Gastroesophageal sphincter (tissue), 3 donors: ENCODE results near the gene GHSR.

Source experiments
- CTCF ChIP-seq, 4 experiments: fragments of 200-600 bp in 2 of 4; fragments of 450-650 bp in 2 of 4; sonication (generic) in 1 of 4; IDR thresholded peaks; one replicate each; pipeline ENCODE4 v1.5.1; 2017 to 2019; ENCODE audit warnings: antibody characterized with exemption in 4 of 4, mild to moderate bottlenecking in 2 of 4, moderate library complexity in 2 of 4
- EP300 ChIP-seq: sonication (generic); formaldehyde crosslinking; IDR thresholded peaks from one replicate; pipeline ENCODE4 v1.6.1; 2017; ENCODE audit warnings: antibody characterized with exemption, mild to moderate bottlenecking
- POLR2A ChIP-seq, 2 donors: fragments of 450-650 bp; IDR thresholded peaks; one replicate each; pipeline ENCODE4 v1.6.1; 2017; ENCODE audit warnings: antibody characterized with exemption in 2 of 2, mild to moderate bottlenecking in 2 of 2, moderate library complexity in 1 of 2
- POLR2AphosphoS5 ChIP-seq: sonication (generic); formaldehyde crosslinking; IDR thresholded peaks from one replicate; pipeline ENCODE4 v1.6.1; 2017; ENCODE audit warnings: antibody characterized with exemption

GRCh38 chr3:172402090-172402489, 46.2 kb downstream of the GHSR start:
- TF ChIP-seq CTCF (IDR thresholded peaks at IDR 0.05) (no peak), POLR2A (IDR thresholded peaks at IDR 0.05) (no peak), EP300 (no peak), POLR2AphosphoS5 (no peak)
